Effector memory CD4-positive, alpha-beta T cell (primary cell): Measurements from ENCODE around the gene ASCL2.
A peak's percentile ranks its signal among the peaks of the same experiment; 100 is the strongest.

Experiments
- DNase-seq, 3 donors: peaks; one replicate each; pipeline ENCODE4 v3.0.0-alpha.2; 2020
- H3K27ac ChIP-seq: 2 replicates; pipeline ENCODE4 v1.7.0; 2013; ENCODE audit warnings: mild to moderate bottlenecking, low read length, moderate library complexity; ENCODE audit not compliant: insufficient read depth, poor library complexity, severe bottlenecking
- H3K27me3 ChIP-seq: replicated peaks from 2 replicates; pipeline ENCODE4 v1.7.0; 2013; ENCODE audit warnings: mild to moderate bottlenecking, low read length; ENCODE audit not compliant: insufficient read depth, control insufficient read depth, poor library complexity, severe bottlenecking
- H3K36me3 ChIP-seq: 2 replicates; pipeline ENCODE4 v1.7.0; 2013; ENCODE audit warnings: mild to moderate bottlenecking, low read length, moderate library complexity; ENCODE audit not compliant: control insufficient read depth, insufficient read depth
- H3K4me1 ChIP-seq: 2 replicates; pipeline ENCODE4 v1.7.0; 2013; ENCODE audit warnings: low read length, mild to moderate bottlenecking; ENCODE audit not compliant: control insufficient read depth, insufficient read depth, poor library complexity, severe bottlenecking
- H3K4me3 ChIP-seq: 2 replicates; pipeline ENCODE4 v1.7.0; 2013; ENCODE audit warnings: low read length, low read depth, mild to moderate bottlenecking; ENCODE audit not compliant: insufficient read depth, poor library complexity, severe bottlenecking
- H3K9me3 ChIP-seq: 2 replicates; pipeline ENCODE4 v1.7.0; 2013; ENCODE audit warnings: mild to moderate bottlenecking, low read length, moderate library complexity; ENCODE audit not compliant: control insufficient read depth

The ASCL2 gene

GRCh38 chr11:2302896-2303626 lies 32.7 kb upstream of the ASCL2 start:
- H3K4me1 ChIP-seq = peaks cover 82% of the 10 kb centered on the region
- no peak for DNase-seq
- peak overlapping the region; percentile 71 for H3K27ac ChIP-seq
- H3K4me3 ChIP-seq = peak overlapping the region; percentile 71
- no peaks in the 10 kb centered on the region for H3K27me3 ChIP-seq
- peaks cover 7% of the 10 kb centered on the region for H3K36me3 ChIP-seq
- no peaks in the 10 kb centered on the region for H3K9me3 ChIP-seq

- Histone ChIP-seq H3K27ac (peak overlapping the region; percentile 71), H3K36me3 (peaks cover 13% of the 10 kb centered on the region), H3K27me3 (no peaks in the 10 kb centered on the region), H3K4me3 (peak overlapping the region; percentile 71), H3K9me3 (no peaks in the 10 kb centered on the region), H3K4me1 (peaks cover 81% of the 10 kb centered on the region)
- DNase-seq = no peak
These were observed 32.0 kb upstream of the ASCL2 start for GRCh38 chr11:2302306-2302895.

GRCh38 chr11:2301631-2302305 lies 31.4 kb upstream of the ASCL2 start, which contains the start of the genes C11orf21 and TSPAN32:
C11orf21 (minus strand) TSS chr11:2301918; CDS start chr11:2301808, 110 bp downstream.
TSPAN32 (plus strand) TSS chr11:2302013; CDS start chr11:2302150, 137 bp downstream.
- H3K27ac ChIP-seq = peak within 1 kb of the TSS; percentile 71
- peaks cover 75% of the 10 kb centered on the region for H3K4me1 ChIP-seq
- H3K27me3 ChIP-seq = no peaks in the 10 kb centered on the region
- H3K4me3 ChIP-seq = peak within 1 kb of the TSS; percentile 71
- H3K36me3 ChIP-seq = peaks cover 19% of the 10 kb centered on the region
- no peaks in the 10 kb centered on the region for H3K9me3 ChIP-seq
- peak; percentile 46 to 64 (median 54) for DNase-seq

GRCh38 chr11:2300936-2301630 lies 30.7 kb upstream of the ASCL2 start:
- no peak for DNase-seq
- Histone ChIP-seq H3K4me1 (peaks cover 68% of the 10 kb centered on the region), H3K36me3 (peaks cover 24% of the 10 kb centered on the region), H3K4me3 (peak overlapping the region; percentile 71), H3K9me3 (no peaks in the 10 kb centered on the region), H3K27ac (peak overlapping the region; percentile 71), H3K27me3 (no peaks in the 10 kb centered on the region)

GRCh38 chr11:2300290-2300935 lies 30.0 kb upstream of the ASCL2 start:
- Histone ChIP-seq H3K27ac (peak overlapping the region; percentile 51), H3K36me3 (peaks cover 24% of the 10 kb centered on the region)

GRCh38 chr11:2299773-2300172 lies 29.4 kb upstream of the ASCL2 start:
- Histone ChIP-seq H3K9me3 (no peaks in the 10 kb centered on the region), H3K4me1 (peaks cover 55% of the 10 kb centered on the region), H3K36me3 (peaks cover 24% of the 10 kb centered on the region), H3K4me3 (no peak overlapping the region), H3K27me3 (no peaks in the 10 kb centered on the region), H3K27ac (peak overlapping the region; percentile 50)
- no peak for DNase-seq

More at GRCh38 chr11:2300290-2300935, 30.0 kb upstream of the ASCL2 start:
- Histone ChIP-seq H3K4me3 (peak overlapping the region; percentile 71), H3K4me1 (peaks cover 61% of the 10 kb centered on the region), H3K9me3 (no peaks in the 10 kb centered on the region), H3K27me3 (no peaks in the 10 kb centered on the region)
- DNase-seq = no peak

GRCh38 chr11:2298795-2299761 lies 28.7 kb upstream of the ASCL2 start:
- peaks cover 24% of the 10 kb centered on the region for H3K36me3 ChIP-seq
- no peaks in the 10 kb centered on the region for H3K27me3 ChIP-seq
- DNase-seq = no peak
- H3K4me3 ChIP-seq = no peak overlapping the region
- H3K4me1 ChIP-seq = peaks cover 48% of the 10 kb centered on the region
- H3K27ac ChIP-seq = peak overlapping the region; percentile 50
- no peaks in the 10 kb centered on the region for H3K9me3 ChIP-seq

- peaks cover 40% of the 10 kb centered on the region for H3K4me1 ChIP-seq
- H3K9me3 ChIP-seq = no peaks in the 10 kb centered on the region
These were observed 27.9 kb upstream of the ASCL2 start for GRCh38 chr11:2298131-2298794.

More at GRCh38 chr11:2298131-2298794, 27.9 kb upstream of the ASCL2 start:
- H3K27me3 ChIP-seq = no peaks in the 10 kb centered on the region
- no peak overlapping the region for H3K4me3 ChIP-seq
- DNase-seq = no peak
- peaks cover 24% of the 10 kb centered on the region for H3K36me3 ChIP-seq
- peak overlapping the region; percentile 5 for H3K27ac ChIP-seq
